Progenitor cell of endocrine pancreas (in vitro differentiated cells): ENCODE data around the gene DYSF. TPM values are rescaled to one million over a fixed set of nuclear protein-coding genes. Genes with fewer than 3 reads are reported as not detected.

Experiments used
- DNase-seq: peaks from one replicate; pipeline ENCODE4 v3.0.0; 2021; ENCODE audit warnings: low spot score; ENCODE audit not compliant: unreplicated experiment
- H3K27ac Mint-ChIP-seq: 2 replicates; pipeline ENCODE4 v1.8.0; 2021; ENCODE audit warnings: mild to moderate bottlenecking, moderate library complexity, mixed read lengths
- H3K27me3 Mint-ChIP-seq: 2 replicates; pipeline ENCODE4 v1.8.0; 2021; ENCODE audit warnings: mixed read lengths
- H3K36me3 Mint-ChIP-seq: 2 replicates; pipeline ENCODE4 v1.8.0; 2022; ENCODE audit warnings: mixed read lengths; ENCODE audit not compliant: insufficient read depth
- H3K4me1 Mint-ChIP-seq: 2 replicates; pipeline ENCODE4 v1.8.0; 2021; ENCODE audit warnings: low read depth, mixed read lengths
- H3K4me3 Mint-ChIP-seq: 2 replicates; pipeline ENCODE4 v1.8.0; 2021; ENCODE audit warnings: low read depth, mild to moderate bottlenecking, moderate library complexity, mixed read lengths
- H3K9me3 Mint-ChIP-seq: 2 replicates; pipeline ENCODE4 v1.8.0; 2021; ENCODE audit warnings: low read depth, mixed read lengths
- CTCF ChIP-seq: fragments of 200-600 bp; sonication (generic); IDR thresholded peaks from one replicate; pipeline ENCODE4 v1.5.0; 2021; ENCODE audit warnings: antibody characterized with exemption, mild to moderate bottlenecking; ENCODE audit not compliant: unreplicated experiment
- total RNA-seq: library from RNA; stranded (reverse); gene quantifications from 2 replicates; pipeline ENCODE4 v1.2.1, GENCODE V29; 2021

DYSF gene
- total RNA-seq, 1 donor from 2014 or later, result 1.4 TPM

GRCh38 chr2:71474116-71474743, 20.9 kb downstream of the DYSF start:
- DNase-seq, result no peak
- Mint-ChIP-seq H3K27ac (no peak overlapping the region), H3K27me3 (peaks cover 14% of the 10 kb centered on the region), H3K9me3 (no peaks in the 10 kb centered on the region), H3K36me3 (peaks cover 2% of the 10 kb centered on the region), H3K4me1 (peaks cover 2% of the 10 kb centered on the region), H3K4me3 (no peak overlapping the region)
- TF ChIP-seq CTCF, result no peak

GRCh38 chr2:71474744-71475397, 21.5 kb downstream of the DYSF start:
- Mint-ChIP-seq H3K27me3 (peaks cover 15% of the 10 kb centered on the region), H3K9me3 (no peaks in the 10 kb centered on the region), H3K27ac (no peak overlapping the region), H3K4me3 (no peak overlapping the region), H3K36me3 (peaks cover 2% of the 10 kb centered on the region), H3K4me1 (peaks cover 2% of the 10 kb centered on the region)
- DNase-seq, result no peak
- no peak for TF ChIP-seq CTCF

- Mint-ChIP-seq H3K27ac (no peak overlapping the region), H3K27me3 (peaks cover 17% of the 10 kb centered on the region), H3K36me3 (peaks cover 2% of the 10 kb centered on the region)
Observed at GRCh38 chr2:71476495-71476894, 23.1 kb downstream of the DYSF start.

GRCh38 chr2:71477231-71477691, 23.9 kb downstream of the DYSF start:
- H3K36me3 Mint-ChIP-seq, result peaks cover 2% of the 10 kb centered on the region
- no peak for DNase-seq
- TF ChIP-seq CTCF, result no peak
- H3K9me3 Mint-ChIP-seq, result no peaks in the 10 kb centered on the region
- H3K4me1 Mint-ChIP-seq, result peaks cover 2% of the 10 kb centered on the region
- H3K4me3 Mint-ChIP-seq, result no peak overlapping the region
- no peak overlapping the region for H3K27ac Mint-ChIP-seq
- peaks cover 20% of the 10 kb centered on the region for H3K27me3 Mint-ChIP-seq

More at GRCh38 chr2:71476495-71476894, 23.1 kb downstream of the DYSF start:
- no peaks in the 10 kb centered on the region for H3K9me3 Mint-ChIP-seq
- peaks cover 2% of the 10 kb centered on the region for H3K4me1 Mint-ChIP-seq
- no peak overlapping the region for H3K4me3 Mint-ChIP-seq
- DNase-seq, result no peak
- no peak for TF ChIP-seq CTCF

GRCh38 chr2:71478806-71479205, 25.4 kb downstream of the DYSF start:
- Mint-ChIP-seq H3K27me3 (peaks cover 20% of the 10 kb centered on the region), H3K4me1 (peaks cover 2% of the 10 kb centered on the region), H3K36me3 (no peaks in the 10 kb centered on the region), H3K4me3 (no peak overlapping the region), H3K9me3 (no peaks in the 10 kb centered on the region), H3K27ac (no peak overlapping the region)
- DNase-seq, result no peak
- TF ChIP-seq CTCF, result no peak
